Mucosa of descending colon (tissue), 3 donors: ENCODE results near the gene SUPT4H1. TPM values are rescaled to one million over a fixed set of nuclear protein-coding genes. Genes with fewer than 3 reads are reported as not detected.

ENCODE experiments used
- ATAC-seq: fragments of 200-7000 bp; cut with Tn5 transposase; one replicate; pipeline ENCODE4 v1.9.1; 2020; ENCODE audit warnings: mild to moderate bottlenecking, moderate library complexity
- DNase-seq, 3 donors: peaks; one replicate each; pipeline ENCODE4 v3.0.0-alpha.2; 2020
- H3K36me3 ChIP-seq: fragments of 200-600 bp; one replicate; pipeline ENCODE4 v1.8.0; 2021; ENCODE audit warnings: low read depth, mild to moderate bottlenecking
- H3K4me1 ChIP-seq: fragments of 200-600 bp; one replicate; pipeline ENCODE4 v1.8.0; 2021; ENCODE audit warnings: low read depth, mild to moderate bottlenecking
- H3K4me3 ChIP-seq: fragments of 200-600 bp; one replicate; pipeline ENCODE4 v1.8.0; 2021; ENCODE audit warnings: mild to moderate bottlenecking
- H3K9me3 ChIP-seq: fragments of 200-600 bp; one replicate; pipeline ENCODE4 v1.8.0; 2021; ENCODE audit warnings: mild to moderate bottlenecking
- intact Hi-C, 2 donors: fragments of 100-400 bp; cut with DNase I in 1 of 2; cut with micrococcal nuclease in 1 of 2; formaldehyde crosslinking; loops; one replicate each; pipeline versions ENCODE4 v1.11.0 to v1.11.1; 2022; cut with DNase I, micrococcal nuclease
- total RNA-seq, 3 donors: library from RNA; stranded (reverse); fragmentation: NEBNext Ultra II Directional in 2 of 3; extraction: Animal tissue kit (Norgen Biotek cat#: 25700) in 2 of 3; gene quantifications; one replicate each; pipeline versions ENCODE4 v1.2.1 to v1.2.4, GENCODE V29; 2021 to 2023
- TF ChIP-seq, protein P1 (sequence below): fragments of 200-600 bp; IDR thresholded peaks from one replicate; pipeline ENCODE4 v1.8.0; 2022; ENCODE audit warnings: antibody characterized with exemption, mild to moderate bottlenecking
- donor health status: DM: no; HTN: no; CAD: no; lungs with moderate emphysema.
- donor health status: DM: no; HTN: no; CAD: no.
- donor health status: DM: no; HTN: yes; CAD: no.

SUPT4H1 gene
- total RNA-seq, 3 donors from 2014 or later, result 57.9 to 79.5 (median 68.9) TPM

DNA sequence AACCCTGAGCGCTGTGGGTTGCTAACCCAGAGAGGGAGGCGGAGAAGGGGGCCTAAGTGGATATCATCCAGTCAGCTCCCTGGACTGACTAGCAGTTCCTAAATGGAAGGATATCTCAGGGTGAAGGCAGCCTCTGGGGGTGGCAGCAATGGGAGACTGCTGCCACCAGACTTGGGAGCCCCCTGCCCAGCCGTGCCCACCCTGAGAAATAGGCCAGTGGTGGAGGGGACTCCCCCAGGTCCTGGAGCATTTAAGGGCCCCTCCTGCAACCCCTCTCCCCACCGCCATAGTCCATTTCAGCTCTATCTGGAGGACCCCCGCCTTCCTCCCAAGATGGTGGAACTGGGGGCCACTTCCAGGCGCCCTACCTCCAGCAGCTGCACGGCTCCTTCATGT, 31.8 kb downstream of the SUPT4H1 start:
- TF ChIP-seq, protein P1, sequence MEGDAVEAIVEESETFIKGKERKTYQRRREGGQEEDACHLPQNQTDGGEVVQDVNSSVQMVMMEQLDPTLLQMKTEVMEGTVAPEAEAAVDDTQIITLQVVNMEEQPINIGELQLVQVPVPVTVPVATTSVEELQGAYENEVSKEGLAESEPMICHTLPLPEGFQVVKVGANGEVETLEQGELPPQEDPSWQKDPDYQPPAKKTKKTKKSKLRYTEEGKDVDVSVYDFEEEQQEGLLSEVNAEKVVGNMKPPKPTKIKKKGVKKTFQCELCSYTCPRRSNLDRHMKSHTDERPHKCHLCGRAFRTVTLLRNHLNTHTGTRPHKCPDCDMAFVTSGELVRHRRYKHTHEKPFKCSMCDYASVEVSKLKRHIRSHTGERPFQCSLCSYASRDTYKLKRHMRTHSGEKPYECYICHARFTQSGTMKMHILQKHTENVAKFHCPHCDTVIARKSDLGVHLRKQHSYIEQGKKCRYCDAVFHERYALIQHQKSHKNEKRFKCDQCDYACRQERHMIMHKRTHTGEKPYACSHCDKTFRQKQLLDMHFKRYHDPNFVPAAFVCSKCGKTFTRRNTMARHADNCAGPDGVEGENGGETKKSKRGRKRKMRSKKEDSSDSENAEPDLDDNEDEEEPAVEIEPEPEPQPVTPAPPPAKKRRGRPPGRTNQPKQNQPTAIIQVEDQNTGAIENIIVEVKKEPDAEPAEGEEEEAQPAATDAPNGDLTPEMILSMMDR, result no peak
- intact Hi-C loops, result no loop called here
- no peaks in the 10 kb centered on the region for H3K36me3 ChIP-seq
- H3K4me3 ChIP-seq, result no peak overlapping the region
- H3K9me3 ChIP-seq, result no peaks in the 10 kb centered on the region
- H3K4me1 ChIP-seq, result peaks cover 11% of the 10 kb centered on the region
- ATAC-seq (no peak), DNase-seq (peak in 1 of 3 donors; percentile 14)

DNA sequence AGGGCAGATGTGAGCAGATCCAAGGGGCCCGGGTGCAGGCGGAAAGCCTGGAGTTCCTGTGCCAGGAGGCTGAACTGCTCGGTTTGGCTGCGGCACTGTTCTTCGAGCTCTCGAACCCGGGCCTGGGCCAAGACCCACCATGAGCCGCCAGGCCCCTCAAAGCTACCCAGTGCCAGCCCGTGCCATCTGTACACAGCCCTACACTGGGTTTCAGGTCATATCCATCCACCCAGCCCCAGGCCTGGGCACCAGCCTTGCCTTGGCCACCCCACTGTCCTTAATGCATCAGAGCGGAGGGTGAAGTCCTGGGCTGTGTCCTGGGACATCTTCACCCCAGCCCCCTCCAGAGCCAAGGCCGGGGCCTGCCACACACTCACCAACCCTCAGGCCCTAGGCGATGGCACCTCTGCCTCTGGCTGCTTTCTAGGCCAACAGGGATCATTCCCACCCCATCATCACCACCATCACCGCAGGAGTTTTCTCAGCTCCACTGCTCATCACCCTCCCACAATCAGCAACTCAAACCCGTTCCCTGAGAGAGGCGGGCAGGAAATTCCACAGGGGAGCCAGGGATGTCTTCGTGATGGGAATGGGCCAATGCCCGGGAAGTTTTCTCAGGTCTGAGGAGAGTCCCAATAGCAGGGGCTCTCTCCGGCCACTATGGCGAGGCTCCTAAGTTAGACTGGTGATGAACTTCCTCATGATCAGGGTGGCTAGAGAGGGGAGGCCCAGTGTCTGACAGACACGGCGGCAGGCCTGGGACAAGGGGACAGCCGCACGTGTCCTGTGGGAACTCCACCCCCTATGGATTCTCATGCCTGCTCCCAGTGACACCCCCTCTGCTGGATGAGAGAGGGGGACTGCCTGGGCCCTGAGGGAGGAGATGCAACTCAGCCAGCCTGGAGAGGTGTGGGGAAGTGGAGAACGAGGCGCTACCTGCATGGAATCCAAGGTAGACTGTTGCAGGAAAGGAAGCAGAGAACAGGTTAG, 32.5 kb downstream of the SUPT4H1 start:
- TF ChIP-seq, protein P1, result no peak
- intact Hi-C loops, result no loop called here
- DNase-seq (no peak), ATAC-seq (no peak)
- Histone ChIP-seq H3K4me1 (peaks cover 6% of the 10 kb centered on the region), H3K36me3 (no peaks in the 10 kb centered on the region), H3K4me3 (no peak overlapping the region), H3K9me3 (no peaks in the 10 kb centered on the region)

DNA sequence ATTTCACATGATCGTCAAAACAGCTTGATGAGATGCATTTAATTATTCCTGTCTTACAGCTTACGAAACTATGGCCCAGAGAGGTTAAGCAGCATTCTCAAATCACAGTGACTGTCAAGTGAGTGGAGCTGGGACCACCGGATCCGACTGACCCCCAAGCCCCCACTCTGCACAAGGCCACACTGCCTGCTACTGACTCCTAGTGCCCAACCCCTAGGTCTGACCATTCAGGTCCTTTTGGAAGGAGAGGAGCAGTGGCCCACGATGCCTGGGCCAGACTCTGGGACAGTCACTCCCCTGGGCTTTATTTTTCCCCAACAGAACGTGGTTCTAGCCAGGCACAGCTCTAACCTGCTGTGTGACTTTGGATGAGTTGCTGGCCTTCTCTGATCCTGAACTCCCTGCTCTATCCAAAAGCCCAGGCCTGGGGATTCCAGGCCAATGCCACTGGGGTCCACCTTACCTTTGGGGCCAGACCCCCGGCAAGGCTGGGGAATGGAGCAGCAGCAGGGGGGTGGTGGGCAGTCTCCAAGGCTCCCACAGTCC, 33.3 kb downstream of the SUPT4H1 start:
- H3K4me1 ChIP-seq, result peaks cover 6% of the 10 kb centered on the region
- no peak overlapping the region for H3K4me3 ChIP-seq
- H3K36me3 ChIP-seq, result no peaks in the 10 kb centered on the region
- H3K9me3 ChIP-seq, result no peaks in the 10 kb centered on the region
- intact Hi-C loops, result no loop called here
- DNase-seq, result peak in 1 of 3 donors; percentile 15
- TF ChIP-seq, protein P1, result no peak
- ATAC-seq, result no peak

DNA sequence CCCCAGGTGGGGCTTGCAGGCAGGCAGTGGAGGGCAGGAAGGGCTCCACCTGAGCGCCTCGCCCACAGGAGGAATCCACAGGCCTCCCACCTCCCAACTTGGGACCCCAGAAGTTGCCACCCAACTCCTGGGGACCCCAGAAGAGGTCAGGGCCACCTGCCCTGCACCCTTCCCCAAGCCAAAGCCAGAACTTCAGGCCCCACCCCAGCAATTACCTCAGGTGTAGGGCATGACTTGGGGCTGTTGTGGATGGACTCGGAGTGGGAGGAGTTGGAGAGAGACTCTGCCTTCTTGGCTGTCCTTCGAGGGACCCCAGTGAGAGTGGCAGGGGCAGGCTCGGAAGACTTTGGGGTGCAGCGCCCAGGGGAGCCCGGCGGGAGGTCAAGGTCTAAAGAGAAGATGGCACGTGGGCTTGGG, 33.9 kb downstream of the SUPT4H1 start:
- Histone ChIP-seq H3K36me3 (no peaks in the 10 kb centered on the region), H3K9me3 (no peaks in the 10 kb centered on the region), H3K4me1 (peaks cover 6% of the 10 kb centered on the region), H3K4me3 (no peak overlapping the region)
- peak in 1 of 3 donors; percentile 30 for DNase-seq
- ATAC-seq, result no peak
- intact Hi-C loops, result no loop called here
- TF ChIP-seq, protein P1, result no peak

DNA sequence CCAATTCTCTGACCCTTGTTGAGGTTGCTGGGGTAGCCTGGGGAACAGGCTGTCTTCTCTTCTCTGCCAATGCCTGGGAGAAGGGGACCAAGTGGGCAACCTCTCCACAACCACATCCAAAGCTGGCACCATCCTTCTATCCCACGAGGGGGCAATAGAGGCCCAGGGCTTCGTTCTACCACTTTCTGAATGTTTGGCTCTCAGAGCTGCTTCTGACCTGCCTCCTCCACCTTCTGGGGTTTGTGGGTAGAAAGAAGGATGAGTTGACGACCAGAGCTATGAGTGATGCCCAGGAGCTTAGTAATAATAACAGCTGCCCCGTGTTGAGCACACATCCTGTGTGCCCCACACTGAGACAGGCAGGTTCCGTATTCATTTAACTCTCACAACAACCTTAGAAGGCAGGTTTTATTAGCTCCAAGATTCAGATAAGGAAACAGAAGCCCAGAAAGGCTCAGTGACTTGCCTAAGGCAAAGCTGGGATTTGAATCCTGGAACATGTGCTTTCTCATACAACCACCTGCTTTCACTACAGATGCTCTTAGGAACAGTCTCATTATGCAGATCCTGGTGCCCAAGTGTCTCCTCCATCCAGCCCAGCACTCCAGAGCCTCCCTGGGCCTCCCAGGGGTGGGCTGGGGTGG, 34.5 kb downstream of the SUPT4H1 start:
- intact Hi-C loops, result loop anchor here in 1 of 2 donors (1.0 kb wide), 1 partner anchor 130 kb away; no protein-coding TSS in a partner anchor
- Histone ChIP-seq H3K4me3 (no peak overlapping the region), H3K4me1 (peaks cover 6% of the 10 kb centered on the region), H3K9me3 (no peaks in the 10 kb centered on the region), H3K36me3 (no peaks in the 10 kb centered on the region)
- peak; percentile 89 for ATAC-seq
- peak in 2 of 3 donors; percentile 65 to 74 for DNase-seq
- TF ChIP-seq, protein P1, result peak; percentile 57
